ENCODE measurements around the gene REL.
"Not testable (repeated sequence)": the region's sequence is repeated elsewhere in the genome, so short reads cannot be mapped to it uniquely, and the experiment has no call there.

REL gene

DNA sequence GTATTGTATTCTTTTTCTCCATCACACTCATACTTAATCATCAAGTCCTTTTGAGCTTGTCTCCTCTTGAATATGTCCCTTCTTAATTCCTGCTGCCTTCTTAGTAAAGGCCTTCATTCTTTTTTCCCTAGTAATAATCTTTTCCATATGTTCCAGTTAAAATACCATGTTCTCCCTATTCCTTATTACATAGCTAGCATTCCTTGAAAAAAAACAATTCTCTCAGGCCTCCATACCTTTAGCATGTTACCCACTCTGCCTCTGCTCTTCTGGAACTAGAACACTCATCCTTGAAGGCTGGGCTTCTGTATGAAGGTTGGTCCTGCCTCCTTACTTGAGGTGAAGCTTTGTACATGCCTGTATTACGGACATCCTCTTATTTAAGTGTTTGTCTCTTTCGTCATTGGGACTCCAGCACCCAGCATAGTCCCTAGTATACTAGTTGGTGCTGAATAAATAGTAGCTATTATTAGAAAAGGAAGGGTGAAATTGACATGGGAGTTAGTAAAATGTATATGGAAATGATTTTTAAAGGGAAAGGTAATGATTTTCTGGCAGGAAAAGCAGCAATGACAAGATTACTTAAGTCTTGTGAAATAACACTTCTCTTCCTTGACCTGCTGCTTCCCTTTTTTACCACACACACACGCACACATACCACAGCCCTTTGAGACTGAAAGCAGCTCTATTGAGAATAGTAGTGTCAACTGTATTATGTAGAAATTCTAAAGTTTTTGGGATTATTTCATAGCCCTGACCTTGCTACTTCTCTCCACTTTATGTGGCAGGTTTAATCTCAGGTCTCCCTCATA lies 45.6 kb downstream of the REL start:
- DNase-seq: no peak

DNA sequence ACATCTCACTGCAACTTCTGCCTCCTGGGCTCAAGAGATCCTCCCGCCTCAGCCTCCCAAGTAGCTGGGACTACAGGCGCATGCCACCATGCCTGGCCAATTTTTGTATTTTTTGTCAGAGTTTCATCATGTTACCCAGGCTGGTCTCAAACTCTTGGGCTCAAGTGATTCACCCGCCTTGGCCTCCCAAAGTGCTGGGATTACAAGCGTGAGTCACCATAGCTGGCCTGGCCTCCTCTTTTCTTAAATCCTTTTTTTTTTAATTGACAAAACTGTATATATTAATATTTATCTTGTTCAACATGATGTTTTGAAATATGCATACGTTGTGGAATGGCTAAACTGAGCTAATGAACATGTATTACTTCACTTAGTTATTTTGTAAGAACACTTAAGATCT lies 50.7 kb downstream of the REL start:
- not testable (repeated sequence) for DNase-seq

DNA sequence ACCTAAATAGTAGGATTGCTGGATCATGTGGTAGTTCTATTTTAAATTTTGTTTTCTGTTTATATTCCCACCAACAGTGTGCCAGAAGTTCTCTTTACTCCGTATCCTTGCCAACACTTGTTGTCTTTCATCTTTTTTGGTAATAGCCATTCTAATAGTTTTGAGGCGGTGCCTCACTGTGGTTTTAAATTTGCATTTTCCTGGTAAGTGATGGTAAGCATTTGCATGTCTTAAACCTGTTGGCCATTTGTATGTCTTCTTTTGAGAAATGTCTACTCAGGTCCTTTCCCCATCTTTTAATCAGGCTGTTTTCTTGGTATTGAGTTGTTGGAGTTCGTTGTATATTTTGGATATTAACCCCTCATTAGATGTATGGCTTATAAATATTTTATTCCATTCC lies 51.6 kb downstream of the REL start:
- no peak for DNase-seq

DNA sequence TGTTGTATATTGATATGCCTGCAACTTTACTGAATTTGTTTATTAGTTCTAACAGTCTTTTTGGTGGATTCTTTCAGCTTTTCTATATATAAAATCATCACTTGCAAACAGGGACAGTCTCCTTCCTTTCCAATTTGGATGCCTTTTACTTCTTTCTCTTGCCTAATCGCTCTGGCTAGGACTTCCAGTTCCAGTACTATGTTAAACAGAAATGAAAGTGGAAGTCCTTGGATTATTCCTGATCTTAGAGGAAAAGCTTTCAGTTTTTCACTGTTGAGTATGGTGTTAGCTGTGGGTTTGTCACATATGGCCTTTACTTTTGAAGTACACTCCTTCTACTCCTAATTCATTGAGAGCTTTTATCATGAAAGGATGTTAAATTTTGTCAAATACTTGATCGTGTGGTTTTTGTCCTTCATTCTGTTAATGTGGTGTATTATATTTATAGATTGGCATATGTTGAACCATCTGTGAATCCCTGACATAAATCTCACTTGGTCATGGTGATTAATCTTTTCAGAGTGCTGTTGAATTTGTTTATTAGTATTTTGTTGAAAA lies 52.9 kb downstream of the REL start:
- DNase-seq: no peak

DNA sequence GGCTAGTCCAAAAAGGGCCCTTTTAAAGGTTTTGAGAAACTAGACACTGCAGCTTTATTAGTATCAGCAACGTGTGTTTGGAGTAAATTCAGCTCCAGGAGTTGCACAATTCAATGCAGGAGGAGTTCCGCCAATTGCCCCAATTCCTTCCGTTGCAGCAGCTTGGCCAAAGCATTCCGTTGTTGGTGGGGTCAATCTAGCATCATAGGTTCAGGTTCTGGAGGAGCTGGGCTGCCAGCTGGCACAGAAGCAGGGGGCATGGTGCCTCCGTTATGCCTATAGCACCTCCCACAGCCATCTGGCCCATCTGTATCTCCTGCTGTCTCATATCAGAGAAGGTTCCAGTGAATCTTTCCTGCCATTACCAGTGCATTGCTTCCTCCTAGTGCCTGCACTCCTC lies 55.4 kb downstream of the REL start:
- DNase-seq: no peak

DNA sequence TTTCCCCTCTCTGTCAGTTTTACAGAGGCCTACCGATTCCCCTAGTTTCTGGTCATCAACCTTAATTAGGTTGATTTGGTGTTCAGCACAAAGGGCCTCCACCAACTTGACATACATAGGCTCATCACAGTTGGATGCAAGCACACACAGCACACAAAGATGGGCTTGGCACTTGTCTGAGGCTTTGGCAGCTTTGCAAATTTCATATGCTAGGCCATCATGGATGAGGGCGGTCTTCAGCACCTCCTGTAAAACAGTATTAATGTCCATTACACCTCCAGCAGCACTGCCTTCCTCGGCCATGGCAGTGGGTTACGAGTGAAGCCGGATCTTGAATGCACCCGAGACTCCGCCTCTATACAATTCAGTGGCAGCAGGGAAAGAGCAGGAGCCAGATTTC lies 56.9 kb downstream of the REL start:
- DNase-seq: no peak

DNA sequence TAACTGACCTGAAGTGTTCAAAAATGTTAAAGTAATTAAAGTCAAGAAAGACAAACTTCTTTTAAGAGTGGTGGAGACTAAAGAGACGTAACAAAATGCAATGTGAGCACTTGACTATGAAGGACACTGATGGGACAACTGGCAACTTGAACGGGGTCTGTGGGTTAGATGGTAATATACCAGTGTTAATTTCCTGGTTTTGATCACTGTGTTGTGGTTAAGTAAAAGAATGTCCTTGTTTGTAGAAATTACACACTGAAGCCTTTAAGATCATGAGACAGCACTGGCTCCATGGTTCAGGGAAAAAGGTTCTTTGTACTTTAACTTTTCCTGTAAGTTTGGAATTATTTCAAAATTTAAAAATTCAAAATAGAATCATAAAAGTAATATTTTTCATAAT lies 58.2 kb downstream of the REL start:
- DNase-seq: no peak

DNA sequence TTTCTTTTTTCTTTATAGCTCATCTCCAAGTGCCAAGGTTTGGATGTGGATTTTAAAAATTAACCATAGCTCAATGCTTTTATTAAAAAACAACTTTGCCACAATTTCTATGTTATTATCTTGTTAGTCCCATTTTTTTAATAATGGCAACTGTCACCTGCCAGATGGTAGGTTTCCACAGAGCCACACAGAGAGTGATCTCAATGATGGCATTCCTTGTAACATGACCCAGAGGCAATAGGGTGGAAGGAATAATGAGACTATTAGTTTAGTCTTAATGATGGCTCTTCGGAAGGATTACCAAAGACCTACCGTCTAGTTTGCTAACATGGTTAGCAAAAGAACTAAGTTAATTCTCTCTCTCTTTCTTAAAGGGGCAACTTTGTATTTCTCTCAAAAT lies 64.0 kb downstream of the REL start:
- DNase-seq: no peak

DNA sequence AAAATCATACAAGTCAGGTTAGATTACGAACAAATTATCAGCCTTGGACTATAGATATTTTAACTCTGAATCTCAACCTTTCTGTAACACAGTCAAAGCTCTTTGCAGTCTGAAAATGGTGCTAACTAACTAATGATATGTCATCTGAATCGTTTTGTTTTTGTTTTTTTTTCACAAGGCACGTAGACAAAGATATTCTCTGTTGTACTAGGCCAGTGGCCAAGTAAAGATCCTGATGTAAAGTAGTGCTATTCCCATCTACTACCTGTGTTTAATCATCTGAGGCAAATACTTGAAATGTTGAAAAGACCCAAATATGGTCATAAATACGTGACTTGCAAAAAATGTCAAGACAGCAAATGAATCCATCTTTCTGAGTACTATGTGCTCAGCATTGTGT lies 65.7 kb downstream of the REL start:
- DNase-seq: no peak

DNA sequence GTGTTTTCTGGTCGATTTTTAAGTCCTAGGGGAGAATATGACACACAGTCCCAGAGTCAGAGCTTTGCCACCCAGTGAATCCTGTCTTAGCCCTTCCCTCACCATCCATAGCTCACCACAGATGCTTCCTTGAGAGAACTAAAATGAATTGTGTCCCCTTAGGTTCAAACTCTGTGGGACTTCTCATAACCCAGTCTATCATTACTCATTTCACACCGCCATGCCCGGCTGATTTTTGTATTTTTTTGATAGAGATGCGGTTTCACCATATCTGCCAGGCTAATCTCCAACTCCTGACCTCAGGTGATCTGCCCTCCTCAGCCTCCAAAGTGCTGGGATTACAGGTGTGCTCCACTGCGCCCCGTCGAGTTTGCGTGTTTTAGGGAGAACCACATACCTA lies 66.8 kb downstream of the REL start:
- no peak for DNase-seq

DNA sequence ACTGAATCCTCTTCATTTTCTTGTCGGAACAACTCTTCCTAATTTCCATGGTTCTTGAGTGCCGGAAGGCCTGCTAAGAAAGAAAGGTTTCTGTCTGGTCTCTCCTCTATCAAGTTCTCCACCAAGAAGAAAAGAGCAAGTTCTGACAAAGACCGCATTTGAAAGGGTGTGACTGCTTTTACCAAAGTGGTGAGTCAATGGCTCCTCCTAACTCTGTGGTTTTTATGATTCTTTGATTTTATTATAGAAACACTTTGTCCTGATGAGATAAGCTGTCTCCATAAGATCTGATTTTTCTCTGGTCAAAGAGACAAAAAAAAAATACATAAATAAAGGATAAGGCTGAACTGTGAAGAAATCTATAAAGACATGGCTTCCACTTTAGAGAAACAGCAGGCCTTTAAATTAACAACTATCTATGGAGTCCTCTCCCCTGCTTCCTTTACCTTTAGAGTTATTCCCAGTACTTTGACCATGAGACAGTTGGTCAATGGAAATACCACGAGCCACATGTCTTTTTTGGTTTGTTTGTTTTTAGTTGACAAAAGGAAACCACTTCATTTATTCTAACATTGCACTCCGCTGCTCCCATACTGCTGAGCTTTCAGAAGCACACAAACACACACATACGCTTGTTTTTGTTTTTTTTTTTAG lies 67.7 kb downstream of the REL start:
- no peak for DNase-seq

DNA sequence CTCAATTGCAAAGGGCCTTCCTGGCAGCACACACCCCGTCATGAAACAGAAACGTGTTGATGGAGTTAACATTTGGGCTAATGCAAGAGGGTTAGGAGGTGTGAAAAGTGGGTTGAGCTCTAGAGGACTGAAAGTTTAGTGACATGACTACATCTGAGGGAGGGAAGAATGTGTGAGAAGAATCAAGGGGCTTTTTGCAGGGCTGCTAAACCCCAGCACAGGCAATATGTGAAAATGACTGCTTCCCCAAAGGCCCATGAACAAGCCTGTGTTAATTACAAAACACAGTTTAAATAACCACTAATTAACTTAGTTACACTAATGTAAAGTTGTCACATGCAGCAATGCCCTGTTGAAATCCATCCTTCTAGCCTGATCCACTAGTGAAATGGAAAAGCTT lies 72.8 kb downstream of the REL start:
- DNase-seq: no peak

DNA sequence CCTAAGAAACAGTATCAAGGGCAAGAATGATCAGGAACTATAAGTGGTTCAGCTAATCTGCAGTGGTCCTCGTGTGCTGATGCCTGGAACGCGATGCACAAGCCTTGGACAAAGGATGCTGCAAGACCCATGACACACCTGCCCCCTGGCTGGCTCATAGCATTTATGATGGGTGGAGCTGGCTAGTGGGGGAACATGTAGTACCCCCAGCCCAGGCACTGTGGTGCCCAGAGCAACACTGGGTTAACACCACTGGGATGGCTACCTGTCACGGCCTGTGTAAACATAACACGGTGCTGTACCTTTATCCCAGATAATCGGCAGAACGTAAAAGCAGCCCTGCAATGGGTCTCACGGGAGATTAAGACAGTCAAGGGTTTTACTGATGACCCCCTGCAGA lies 75.8 kb downstream of the REL start:
- DNase-seq: no peak

DNA sequence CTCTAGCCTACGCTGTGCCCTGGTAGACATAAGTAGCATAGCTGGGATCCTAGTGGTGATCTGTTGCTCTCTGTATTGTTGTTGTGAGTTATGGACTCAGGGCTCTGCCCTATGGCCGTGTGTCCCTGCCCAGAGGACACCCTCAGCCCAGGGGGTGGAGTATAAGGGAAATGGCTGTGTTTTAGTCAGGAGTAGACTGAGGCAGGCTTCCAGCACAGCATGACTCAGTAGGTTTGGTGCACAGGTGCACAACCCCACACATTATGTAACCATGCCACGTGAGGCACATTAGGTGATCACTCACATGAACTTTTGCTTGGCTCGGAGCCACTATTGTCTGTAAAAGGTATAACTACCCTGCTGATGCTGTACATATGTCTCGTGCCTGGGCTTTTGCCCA lies 76.3 kb downstream of the REL start:
- no peak for DNase-seq

DNA sequence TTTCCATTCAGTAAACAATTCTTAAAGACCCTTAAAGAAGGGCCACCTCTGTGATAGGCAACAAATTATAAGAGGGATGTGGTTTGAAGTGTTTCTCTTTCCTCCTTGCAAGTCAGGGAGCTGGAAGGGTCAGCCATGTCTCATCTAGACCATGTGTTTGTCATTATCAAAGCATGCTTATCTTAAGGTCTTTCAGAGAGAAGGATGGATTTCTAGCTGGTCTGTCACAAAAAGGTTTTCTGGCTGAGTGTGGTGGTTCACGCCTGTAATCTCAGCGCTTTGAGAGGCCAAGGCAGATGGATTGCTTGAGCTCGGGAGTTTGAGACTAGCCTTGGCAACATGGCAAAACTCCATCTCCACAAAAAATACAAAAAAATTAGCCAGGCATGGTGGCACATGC lies 77.0 kb downstream of the REL start:
- no peak for DNase-seq

DNA sequence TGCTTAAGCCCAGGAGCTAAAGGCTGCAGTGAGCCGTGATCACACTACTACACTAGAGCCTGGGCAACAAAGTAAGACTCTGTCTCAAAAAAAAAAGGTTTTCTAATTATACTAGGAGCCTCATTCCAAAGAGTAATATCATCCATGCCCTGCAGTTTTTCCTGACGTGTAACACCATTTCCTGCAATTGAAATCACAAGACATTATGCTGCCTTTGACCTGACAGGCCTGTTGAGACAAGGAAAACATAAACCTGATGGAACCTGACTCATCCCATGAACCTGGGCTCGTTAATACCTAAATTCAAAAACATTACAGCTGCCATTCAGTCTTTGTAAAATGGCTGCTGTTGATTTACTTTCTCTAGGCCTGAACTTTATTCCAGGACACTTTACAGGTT lies 77.4 kb downstream of the REL start:
- no peak for DNase-seq

DNA sequence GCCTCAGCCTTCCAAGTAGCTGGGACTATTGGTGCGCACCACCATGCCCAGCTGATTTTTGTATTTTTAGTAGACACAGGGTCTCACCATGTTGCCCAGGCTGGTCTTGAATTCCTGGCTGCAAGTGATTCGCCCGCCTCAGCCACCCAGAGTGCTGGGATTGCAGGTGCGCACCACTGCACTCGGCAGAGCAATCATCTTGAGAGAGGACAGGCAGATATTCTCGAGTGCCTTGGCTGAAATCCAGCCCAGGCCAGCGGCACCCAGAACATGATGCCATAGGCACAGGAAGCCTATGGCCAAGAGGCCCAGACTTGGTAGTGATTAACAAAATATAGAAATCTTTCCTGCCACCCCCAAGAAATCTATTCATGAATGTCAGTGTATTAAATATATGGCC lies 78.1 kb downstream of the REL start:
- no peak for DNase-seq

DNA sequence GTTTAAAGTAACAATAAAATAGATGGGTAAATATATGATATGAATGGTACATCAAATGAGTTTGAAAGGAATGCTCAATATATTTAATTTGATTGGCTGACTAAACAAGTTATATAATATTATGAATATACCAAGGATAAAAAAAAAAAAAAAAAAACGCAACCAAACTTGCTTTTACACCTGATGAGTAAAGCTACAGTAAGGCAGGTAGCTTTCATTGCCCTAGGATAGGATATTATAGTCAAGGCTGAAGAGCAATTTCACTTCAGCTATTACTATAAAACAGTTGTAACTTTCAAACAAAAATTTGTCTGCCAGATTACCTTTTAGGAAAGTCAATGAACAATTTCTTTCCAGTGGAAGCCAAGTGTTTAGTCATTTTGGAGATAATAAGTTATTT lies 79.3 kb downstream of the REL start:
- DNase-seq: no peak

DNA sequence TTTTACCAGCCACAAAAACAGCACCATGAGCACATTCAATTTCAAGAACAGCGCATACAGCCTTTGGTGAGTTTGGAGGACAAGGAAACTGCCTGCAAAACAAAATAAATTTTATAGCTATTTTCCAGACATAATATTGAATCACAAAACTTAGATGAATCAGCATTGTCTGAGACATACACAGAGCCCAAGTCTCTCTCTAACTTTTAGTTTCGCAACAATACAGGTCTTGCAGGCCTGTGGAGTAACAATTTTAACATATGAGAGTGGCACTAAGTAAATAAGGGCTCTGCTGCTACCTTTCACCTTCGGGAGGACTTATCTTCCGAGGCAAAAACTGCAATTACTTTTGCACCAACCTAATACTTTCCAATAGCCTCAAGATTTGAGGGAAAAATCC lies 80.1 kb downstream of the REL start:
- no peak for DNase-seq

DNA sequence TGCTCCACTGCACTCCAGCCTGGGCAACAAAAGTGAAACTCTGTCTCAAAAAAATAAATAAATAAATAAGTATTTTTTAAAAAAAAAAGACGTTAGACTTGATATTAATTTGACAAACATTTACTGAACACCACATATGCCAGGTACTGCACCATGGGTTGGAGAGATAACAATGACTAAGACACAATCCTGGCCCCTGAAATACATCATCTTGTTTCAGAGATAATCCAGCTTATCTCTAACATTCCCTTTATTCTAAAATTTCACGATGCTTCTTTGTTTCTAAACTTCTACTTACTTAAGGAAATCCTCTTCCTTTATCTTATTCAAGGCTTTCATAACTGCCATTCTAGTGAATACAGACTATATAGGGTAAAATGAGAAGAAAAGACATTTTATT lies 81.2 kb downstream of the REL start:
- DNase-seq: no peak

DNA sequence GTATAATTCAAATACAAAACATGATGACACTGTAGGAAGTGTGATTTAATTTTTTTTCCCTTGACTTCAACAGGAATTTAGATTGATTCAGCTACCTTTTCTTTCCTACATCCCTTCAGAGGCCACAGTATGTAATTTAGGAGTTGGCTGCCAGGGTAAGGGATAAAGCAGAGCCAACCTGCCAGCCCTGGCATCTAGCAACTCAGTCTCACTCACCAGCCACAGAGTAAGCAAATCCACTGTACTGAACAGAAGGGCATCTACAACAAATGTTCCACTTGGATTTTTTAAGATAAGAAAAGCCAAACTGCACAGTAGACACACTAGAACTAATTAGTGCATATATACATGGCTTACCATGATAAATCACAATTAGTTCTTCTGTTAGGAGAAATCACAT lies 81.8 kb downstream of the REL start:
- DNase-seq: no peak

DNA sequence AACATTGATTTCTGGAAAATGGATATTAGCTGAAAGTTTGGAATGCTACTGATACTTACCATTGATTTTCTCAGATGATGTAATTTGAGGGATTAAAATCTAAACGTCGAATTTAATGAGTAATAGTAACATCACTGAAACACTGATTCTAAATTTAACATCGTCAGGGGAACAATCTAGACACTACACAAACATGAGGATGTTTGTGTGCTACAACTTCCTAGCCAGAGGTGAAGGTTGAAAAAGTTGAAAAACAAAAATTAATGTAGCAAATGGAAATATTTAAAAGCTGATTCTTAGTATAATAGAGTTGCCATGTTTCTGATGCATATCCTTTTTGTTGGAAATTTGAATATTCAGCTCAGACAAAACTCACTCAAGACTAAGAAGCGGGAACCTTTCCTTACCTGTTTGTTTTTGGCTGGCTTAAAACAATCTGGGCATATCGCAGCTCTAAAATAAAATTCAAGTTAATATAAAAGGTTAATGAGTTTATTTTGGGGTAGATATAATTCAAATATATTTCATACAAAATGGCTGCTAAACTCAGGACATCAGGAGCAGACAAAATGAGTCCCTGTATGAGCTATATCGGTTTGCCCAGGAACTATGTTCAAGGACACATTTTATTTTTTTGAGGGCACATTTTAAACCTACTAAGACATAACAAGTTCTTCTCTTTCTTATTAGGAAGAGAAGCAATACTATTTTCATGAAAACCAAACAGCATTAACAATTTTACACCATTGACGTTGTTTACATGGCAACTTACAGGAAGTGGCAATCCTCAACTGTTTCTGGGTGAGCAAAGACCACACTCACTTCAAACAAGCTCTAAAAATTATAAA lies 83.5 kb downstream of the REL start:
- no peak for DNase-seq

DNA sequence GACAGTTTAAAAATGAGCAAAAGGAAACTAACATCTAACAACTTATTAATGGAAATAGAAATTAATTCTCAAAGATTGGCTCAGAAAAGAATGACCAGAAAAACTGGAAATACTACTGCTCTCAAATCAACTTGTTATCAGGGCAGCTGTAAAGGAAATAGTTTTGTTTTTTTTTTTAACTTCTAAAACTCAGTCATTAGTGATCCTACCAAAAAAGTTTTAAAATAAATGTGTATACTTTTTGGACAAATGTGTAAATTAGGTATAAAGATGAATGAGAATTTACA lies 84.1 kb downstream of the REL start:
- DNase-seq: no peak
